ENCODE data around the gene CCN2.

CCN2 gene, protein sequence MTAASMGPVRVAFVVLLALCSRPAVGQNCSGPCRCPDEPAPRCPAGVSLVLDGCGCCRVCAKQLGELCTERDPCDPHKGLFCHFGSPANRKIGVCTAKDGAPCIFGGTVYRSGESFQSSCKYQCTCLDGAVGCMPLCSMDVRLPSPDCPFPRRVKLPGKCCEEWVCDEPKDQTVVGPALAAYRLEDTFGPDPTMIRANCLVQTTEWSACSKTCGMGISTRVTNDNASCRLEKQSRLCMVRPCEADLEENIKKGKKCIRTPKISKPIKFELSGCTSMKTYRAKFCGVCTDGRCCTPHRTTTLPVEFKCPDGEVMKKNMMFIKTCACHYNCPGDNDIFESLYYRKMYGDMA

GRCh38 chr6:131950767-131951575 lies at the start of gene CCN2:
CCN2 (minus strand) TSS chr6:131951372; CDS start chr6:131951172, 200 bp downstream.
- peak; percentile 96 for DNase-seq

GRCh38 chr6:132000296-132000695 lies 49.1 kb upstream of the CCN2 start:
- no peak for DNase-seq

GRCh38 chr6:131999545-132000146 lies 48.5 kb upstream of the CCN2 start:
- DNase-seq = no peak

- DNase-seq = no peak
Observed at GRCh38 chr6:131998255-131998982, 47.2 kb upstream of the CCN2 start.

- no peak for DNase-seq
Observed at GRCh38 chr6:131997429-131998153, 46.4 kb upstream of the CCN2 start.

DNA sequence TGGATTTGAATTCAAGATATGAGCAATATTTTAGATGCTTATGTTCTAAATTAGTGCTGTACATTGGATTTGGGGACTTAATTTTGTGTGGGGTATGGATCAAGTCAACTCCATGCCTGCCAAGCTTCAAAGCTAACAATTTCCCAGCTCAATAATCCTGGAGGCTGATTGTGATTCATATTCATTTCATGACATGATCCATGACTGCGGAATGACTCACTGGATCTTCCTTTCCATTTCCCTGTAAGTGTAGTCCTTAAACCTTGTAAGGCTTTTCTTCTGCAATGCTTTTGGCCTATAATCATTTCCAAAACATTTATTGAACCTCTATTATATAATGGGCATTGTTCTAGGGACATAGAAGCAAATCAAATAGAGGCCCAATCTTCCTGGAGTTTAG lies 44.7 kb upstream of the CCN2 start:
- DNase-seq = peak; percentile 85

- no peak for DNase-seq
Observed at GRCh38 chr6:131992557-131992956, 41.4 kb upstream of the CCN2 start.

DNA sequence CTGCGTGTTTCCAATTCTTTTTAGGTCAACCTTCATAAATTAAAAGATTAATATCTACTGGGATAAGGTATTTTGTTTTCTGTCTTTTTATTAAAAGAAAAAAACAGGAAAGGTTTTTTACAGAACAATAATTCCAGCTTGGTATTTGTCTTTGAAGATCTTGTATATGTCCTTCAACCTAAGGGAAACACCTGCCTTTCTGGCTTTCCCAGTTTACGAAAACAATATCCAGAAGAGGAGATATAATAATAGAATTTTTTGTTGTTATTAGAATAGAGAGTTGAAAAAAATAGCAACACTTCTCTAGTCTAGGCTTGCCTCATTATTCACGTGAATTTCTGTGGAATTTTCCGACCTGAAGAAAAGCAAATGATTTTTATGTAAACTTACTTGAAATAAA lies 37.9 kb upstream of the CCN2 start:
- DNase-seq = no peak

DNA sequence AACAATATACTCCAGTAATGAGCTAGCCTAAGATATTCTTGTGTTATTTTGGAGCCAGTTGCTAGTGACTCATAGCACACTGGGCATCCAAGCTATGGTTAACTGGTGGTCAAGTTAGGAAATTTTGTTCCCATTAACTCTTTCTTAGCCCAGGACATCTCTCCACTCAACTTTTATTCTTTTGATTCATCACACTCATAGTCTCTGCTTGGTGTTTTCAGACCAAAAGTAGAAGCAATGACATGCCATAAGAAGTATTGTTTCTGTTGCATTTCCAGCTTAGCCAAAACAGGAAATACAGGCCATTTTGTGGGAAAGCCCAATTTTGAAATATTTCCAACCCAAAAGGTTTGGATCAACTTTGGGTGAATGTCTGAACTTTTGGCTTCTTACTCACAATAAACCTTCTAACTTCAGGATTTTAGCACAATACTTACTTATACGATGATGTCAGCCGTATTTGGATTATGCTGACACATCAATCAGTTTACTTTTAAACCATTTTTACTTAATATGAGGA lies 31.6 kb upstream of the CCN2 start:
- no peak for DNase-seq

- DNase-seq = no peak
Observed at GRCh38 chr6:131981624-131981978, 30.4 kb upstream of the CCN2 start.

GRCh38 chr6:131980791-131981623 lies 29.8 kb upstream of the CCN2 start:
- no peak for DNase-seq

DNA sequence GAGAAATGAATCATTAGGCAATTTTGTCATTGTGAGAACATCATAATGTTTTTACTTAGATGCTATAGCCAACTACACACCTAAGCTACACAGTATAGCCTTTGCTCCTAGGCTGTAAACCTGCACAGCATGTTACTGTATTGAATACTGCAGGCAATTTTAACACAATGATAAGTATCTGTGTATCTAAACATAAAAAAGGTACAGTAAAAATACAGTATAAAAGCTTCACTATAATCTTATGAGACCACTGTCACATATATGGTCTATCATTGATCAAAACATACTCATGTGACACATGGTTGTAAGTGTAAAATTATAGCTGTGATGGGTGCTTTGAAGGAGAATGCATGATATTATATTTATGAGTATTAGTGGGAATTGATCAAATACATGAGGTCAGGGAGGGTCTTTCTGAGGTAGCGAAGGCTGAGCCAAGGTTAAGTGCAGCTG lies 29.2 kb upstream of the CCN2 start:
- DNase-seq = no peak

- DNase-seq = peak; percentile 68
Observed at GRCh38 chr6:131979515-131980337, 28.6 kb upstream of the CCN2 start.

- no peak for DNase-seq
Observed at GRCh38 chr6:131978522-131978921, 27.4 kb upstream of the CCN2 start.

DNA sequence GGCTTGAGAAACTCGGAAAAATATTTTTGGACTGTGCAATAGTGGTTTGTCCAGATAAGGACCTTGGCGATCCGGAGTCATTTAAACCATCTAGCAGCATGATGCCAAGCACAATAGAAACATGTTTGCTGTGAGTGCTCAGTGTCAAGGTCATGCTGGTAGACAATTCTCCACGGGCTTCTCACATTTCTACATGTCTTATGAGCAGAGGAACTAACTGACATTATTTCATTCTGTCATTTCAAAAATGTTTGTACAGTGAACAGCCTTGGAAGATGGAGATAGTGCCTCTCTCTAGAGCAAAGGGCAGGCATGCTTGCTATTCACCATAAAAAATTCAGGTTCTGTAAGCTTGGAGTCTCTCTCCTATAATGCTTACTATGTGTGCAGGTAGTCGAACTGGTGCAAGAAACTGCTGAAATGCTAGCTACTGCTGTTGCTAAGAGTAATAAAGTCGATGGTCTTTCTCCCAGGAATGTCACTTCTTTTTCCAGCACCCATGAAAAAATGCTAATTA lies 25.4 kb upstream of the CCN2 start:
- peak; percentile 52 for DNase-seq

GRCh38 chr6:131972741-131973140 lies 21.6 kb upstream of the CCN2 start:
- no peak for DNase-seq

DNA sequence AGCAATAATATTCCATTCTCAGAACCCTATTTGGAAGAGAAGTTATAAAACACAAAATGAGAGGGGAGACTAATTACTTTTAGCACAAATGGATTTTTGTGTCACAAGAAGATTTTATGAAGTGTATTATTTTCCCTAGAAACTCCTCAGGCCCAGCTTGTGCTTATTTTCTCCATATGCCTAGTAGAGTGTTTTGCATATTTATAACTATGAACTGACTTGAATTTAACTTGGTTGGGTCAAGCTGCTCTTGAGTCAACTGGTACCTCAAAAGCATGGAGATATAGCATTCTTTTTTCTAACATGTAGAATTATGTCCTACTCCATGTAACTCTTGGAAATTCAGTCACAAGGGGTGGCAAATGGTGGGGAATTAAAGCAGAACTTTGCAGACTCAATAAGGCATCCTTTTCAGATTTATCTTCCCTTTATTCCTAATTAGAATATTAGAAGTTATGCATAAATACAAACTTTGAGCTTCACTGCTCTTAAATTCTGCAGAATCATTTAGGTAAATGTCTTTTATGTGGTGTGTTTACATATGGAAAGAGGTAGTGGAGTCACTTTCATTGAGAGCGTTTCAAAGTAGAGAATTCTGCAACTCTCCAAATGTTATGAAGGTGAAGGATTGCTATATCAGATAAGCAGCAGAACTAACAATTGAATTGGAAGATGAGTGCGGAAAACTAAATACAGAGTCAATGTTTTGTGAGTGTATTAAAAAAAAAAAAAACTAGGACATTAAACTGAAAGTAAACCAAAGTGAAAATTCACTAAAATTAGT lies 19.1 kb upstream of the CCN2 start:
- DNase-seq = no peak

DNA sequence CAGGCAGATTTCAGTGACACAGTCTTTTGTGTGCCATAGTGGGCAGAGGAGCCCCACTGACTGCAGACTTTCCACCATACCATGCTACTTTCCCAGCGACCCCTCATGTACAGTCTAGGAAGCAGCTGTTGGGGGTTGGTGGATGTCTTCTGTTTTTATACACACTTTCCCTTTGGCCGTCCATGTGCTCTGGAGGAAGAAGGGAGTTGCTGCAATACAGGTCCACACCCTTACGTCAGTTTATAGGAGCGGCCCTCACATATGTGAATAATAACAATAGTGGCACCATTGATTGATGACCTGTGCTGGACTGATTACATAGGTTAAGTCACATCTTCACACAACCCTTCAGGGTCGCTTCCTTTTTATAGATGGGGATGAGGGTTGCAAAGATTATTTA lies 17.5 kb upstream of the CCN2 start:
- DNase-seq = no peak

DNA sequence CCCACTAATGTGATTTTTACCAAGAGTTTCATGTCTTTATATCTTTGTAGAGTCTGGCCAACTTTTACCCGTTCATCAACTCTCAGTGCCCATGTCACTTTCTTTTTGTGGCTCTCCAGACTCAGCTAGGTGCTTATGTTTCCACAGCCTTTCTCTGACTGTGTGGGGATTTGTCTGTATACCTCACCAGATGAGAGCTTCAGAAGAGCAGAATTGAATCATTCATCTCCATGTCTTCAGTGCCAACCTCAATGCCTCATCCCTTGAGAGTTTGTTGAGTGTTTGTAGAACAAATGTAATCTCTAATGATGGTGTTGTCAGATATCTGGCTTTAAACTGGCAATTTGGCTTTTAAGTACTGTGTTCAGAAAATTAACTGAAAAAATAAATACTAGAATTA lies 16.8 kb upstream of the CCN2 start:
- DNase-seq = no peak
